Measurements from ENCODE around the gene FANCE. TPM values are rescaled to one million over a fixed set of nuclear protein-coding genes. Genes with fewer than 3 reads are reported as not detected.

Gene FANCE
- total and polyA plus RNA-seq, 9 of the 15 experiments (the other 6 are each of a cell fraction or from before 2014, with no cell fraction given), result 5.7 to 30.2 (median 17.0) TPM

DNA sequence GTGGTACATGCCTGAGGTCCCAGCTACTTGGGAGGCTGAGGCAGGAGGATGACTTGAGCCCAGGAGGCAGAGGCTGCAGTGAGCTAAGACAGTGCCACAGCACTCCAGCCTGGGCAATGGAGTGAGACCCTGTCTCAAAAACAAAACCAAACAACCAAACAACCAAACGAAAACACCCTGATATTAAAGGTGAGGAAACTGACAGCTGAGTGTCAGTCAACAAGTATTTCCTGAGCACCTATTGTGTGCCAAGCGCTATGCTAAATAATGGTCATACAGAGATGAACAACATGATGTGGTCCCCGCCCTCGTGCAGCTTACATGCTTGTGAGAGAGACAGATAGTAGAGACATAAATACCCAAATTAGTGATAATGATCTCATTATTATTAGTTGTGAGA lies 62.4 kb downstream of the FANCE start:
- Histone ChIP-seq H3K4me3 (no peak overlapping the region), H3K9ac (ENCODE audit: insufficient read depth in 1 of 2, low read depth in 2 of 2, low read length in 2 of 2) (no peak overlapping the region), H2AFZ (ENCODE audit: low read depth, low read length) (no peak overlapping the region), H4K20me1 (replicated peaks; ENCODE audit: control insufficient read depth, insufficient read depth, low read length) (no peaks in the 10 kb centered on the region), H3K36me3 (ENCODE audit: control insufficient read depth, insufficient read depth, low read length) (no peaks in the 10 kb centered on the region), H3K9me1 (ENCODE audit: control insufficient read depth, insufficient read depth, low read length) (no peaks in the 10 kb centered on the region), H3K27ac (ENCODE audit: extremely low read depth, low read depth, low read length) (no peak overlapping the region), H3K4me2 (ENCODE audit: insufficient read depth, low read length) (no peak overlapping the region), H3K4me1 (replicated peaks in 1 of 2; ENCODE audit: control insufficient read depth in 2 of 2, insufficient read depth in 2 of 2, low read length in 2 of 2) (peaks cover 0 to 5% of the 10 kb centered on the region in 2 experiments; a peak in 1 of 5 replicates), H3K9me3 (replicated peaks; ENCODE audit: control insufficient read depth, insufficient read depth, low read depth, low read length) (no peaks in the 10 kb centered on the region), H3K27me3 (ENCODE audit: control insufficient read depth in 2 of 2, insufficient read depth in 2 of 2, low read length in 2 of 2) (peaks cover 10 to 36% of the 10 kb centered on the region in 2 experiments; a peak in 4 of 5 replicates), H3K79me2 (ENCODE audit: control insufficient read depth, insufficient read depth, low read length) (no peaks in the 10 kb centered on the region)
- WGBS (ENCODE audit: insufficient coverage, low coverage, missing lambda C conversion rate), result 5% methylated on average over 4 of the region's 4 CpGs
- no peak for TF ChIP-seq SRSF1 (IDR thresholded peaks at IDR 0.05; ENCODE audit: low read depth, low read length)
- peak; percentile 25 for TF ChIP-seq DACH1 (IDR thresholded peaks at IDR 0.05; ENCODE audit: partially characterized antibody)
- no peak for TF ChIP-seq ZNF609 (CRISPR knock-in tag; IDR thresholded peaks at IDR 0.05; ENCODE audit: borderline replicate concordance)
- no peak for TF ChIP-seq NCOA4 (IDR thresholded peaks at IDR 0.05; ENCODE audit: partially characterized antibody)
- TF ChIP-seq POLR2B (IDR thresholded peaks at IDR 0.05; ENCODE audit: low read depth, partially characterized antibody), result no peak
- peak; percentile 65; the same call in 1 of the 2 replicates for TF ChIP-seq BCOR (IDR thresholded peaks at IDR 0.05)
- no peak for TF ChIP-seq NFE2L1 (tag; IDR thresholded peaks at IDR 0.05; ENCODE audit: borderline replicate concordance, low read depth)
- TF ChIP-seq TBP (optimal IDR thresholded peaks at IDR 0.05; ENCODE audit: low read depth, low read length), result no peak
- no peak for TF ChIP-seq CHD4 (IDR thresholded peaks at IDR 0.05; ENCODE audit: insufficient read depth, insufficient replicate concordance, low read depth, low read length, poor library complexity, severe bottlenecking)
- no peak for TF ChIP-seq RHOXF2B (CRISPR knock-in tag; conservative IDR thresholded peaks at IDR 0.05)
- TF ChIP-seq, protein P1, sequence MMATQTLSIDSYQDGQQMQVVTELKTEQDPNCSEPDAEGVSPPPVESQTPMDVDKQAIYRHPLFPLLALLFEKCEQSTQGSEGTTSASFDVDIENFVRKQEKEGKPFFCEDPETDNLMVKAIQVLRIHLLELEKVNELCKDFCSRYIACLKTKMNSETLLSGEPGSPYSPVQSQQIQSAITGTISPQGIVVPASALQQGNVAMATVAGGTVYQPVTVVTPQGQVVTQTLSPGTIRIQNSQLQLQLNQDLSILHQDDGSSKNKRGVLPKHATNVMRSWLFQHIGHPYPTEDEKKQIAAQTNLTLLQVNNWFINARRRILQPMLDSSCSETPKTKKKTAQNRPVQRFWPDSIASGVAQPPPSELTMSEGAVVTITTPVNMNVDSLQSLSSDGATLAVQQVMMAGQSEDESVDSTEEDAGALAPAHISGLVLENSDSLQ (IDR thresholded peaks at IDR 0.05), result peak; percentile 12; the same call in 1 of the 2 replicates
- no peak for TF ChIP-seq CEBPB (tag; IDR thresholded peaks at IDR 0.05)
- TF ChIP-seq ZNF707 (CRISPR knock-in tag; conservative IDR thresholded peaks at IDR 0.05), result no peak
- no peak for TF ChIP-seq CSDE1 (IDR thresholded peaks at IDR 0.05)
- TF ChIP-seq SMARCA5 (IDR thresholded peaks at IDR 0.05), result peak; percentile 53; the same call in 1 of the 2 replicates
- ATAC-seq, result no peak
- DNase-seq (ENCODE audit: extremely low read depth in 1 of 4, low spot score in 3 of 4), result no peak
- BruUV-seq (replicated peaks), result no TSS peak
- in situ Hi-C loops (cut with MboI) (no loop called here), intact Hi-C loops (cut with micrococcal nuclease) (no loop called here)
- CTCF ChIA-PET (ENCODE audit: low intra/inter-chr PET ratio), result interaction anchor here (0.6 kb wide), 1 partner anchor 1218 kb away, joined by 5 read pairs; no protein-coding TSS in a partner anchor
- POLR2A ChIA-PET, result interaction anchor here (0.6 to 1.6 kb wide), 3 partner anchors 10 to 17 kb away, joined by 3 read pairs; no protein-coding TSS in a partner anchor
- peak; percentile 44 for FAIRE-seq
